Measurements from ENCODE around the gene RRP7A. TPM values are rescaled to one million over a fixed set of nuclear protein-coding genes. Genes with fewer than 3 reads are reported as not detected.
"Not testable (repeated sequence)": the region's sequence is repeated elsewhere in the genome, so short reads cannot be mapped to it uniquely, and the experiment has no call there.

RRP7A gene
- total RNA-seq, 1 experiment from 2014 or later = 24.2 TPM

DNA sequence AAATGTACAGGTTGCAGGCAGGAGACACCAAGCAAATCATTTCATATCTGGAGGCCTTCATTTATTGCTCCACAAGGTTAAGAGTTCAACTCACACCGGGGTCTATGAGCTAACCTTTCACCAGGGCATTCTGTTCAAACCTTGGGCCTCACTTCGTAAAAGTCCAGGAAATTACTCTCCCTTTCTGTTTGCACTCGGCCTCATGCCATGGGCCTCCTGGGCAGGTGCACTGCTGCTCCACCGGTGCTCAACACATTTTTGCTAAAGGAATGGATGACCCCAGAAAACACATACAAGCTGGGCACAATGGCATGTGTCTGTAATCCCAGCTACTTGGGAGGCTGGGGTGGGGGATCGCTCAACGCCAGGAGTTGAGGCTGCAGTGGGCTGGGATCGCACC lies 16.6 kb upstream of the RRP7A start:
- DNase-seq (ENCODE audit: low read depth) = no peak

DNA sequence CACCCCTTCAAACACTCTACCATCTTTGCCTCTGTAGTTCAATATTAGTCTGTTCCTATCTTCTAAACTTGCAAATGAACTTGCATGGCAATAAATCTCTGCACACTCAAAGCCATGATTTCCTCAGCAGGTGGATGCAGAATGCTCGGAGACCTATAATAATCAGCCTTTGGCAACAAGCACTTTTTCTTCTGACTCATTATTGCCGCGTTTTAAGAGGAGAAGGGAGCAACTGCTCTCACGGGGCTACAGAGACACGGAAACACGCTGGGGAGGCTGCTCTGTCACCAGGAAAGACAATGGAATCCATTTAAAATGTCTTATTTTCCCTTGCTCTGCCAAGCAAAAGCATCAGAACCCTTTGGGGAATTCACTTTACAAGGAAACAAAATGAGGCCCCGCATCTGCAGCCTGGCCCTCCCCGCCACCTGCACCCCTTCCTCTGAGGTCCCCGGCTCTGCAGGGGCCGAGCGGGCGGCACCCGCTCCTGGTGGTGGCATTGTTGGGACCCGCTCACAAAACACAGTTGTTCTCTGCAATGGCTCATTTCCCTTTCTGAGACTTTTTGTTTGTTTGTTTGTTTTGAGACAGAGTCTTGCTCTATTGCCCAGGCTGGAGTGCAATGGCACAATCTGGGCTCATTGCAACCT lies 15.6 kb upstream of the RRP7A start:
- not testable (repeated sequence) for DNase-seq (ENCODE audit: low read depth)

DNA sequence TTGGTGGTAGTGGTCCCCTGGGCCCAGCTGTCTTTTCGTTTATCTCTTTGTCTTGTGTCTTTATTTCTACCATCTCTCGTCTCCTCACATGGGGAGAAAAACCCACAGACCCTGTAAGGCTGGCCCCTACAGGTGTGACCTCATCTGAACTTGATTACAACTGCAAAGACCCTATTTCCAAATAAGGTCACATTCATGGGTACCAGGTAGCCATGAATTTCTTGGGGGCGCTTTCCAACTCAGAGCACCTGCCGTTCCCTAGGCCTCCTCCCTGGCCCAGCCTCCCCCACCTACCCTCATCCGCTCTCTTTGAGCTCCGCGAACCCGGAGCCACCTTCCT lies 14.0 kb upstream of the RRP7A start:
- no peak for DNase-seq (ENCODE audit: low read depth)

DNA sequence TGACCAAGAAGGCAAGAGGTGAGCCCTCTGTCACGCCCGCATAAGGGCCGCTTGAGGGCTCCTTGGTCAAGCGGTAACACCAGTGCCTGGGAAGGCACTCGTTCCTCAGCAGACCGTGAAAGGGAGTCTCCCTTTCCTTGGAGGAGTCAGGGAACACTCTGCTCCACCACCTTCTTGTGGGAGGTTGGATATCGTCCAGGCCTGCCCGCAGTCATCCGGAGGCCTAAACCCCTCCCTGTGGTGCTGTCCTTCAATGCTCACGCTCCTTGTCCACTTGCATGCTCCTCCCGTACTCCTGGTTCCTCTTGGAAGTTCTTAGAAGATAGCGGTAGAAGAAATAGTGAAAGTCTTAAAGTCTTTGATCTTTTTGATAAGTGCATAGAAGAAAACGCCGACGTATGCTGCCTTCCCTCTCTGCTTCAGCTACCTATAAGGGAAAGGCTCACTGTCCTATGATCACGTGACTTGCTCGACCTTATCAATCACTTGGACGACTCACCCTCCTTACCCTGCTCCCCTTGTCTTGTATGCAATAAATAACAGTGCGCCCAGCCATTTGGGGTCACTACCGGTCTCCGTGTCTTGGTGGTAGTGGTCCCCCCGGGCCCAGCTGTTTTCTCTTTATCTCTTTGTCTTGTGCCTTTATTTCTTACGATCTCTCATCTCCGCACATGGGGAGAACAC lies 11.9 kb upstream of the RRP7A start:
- DNase-seq (ENCODE audit: low read depth) = not testable (repeated sequence)

DNA sequence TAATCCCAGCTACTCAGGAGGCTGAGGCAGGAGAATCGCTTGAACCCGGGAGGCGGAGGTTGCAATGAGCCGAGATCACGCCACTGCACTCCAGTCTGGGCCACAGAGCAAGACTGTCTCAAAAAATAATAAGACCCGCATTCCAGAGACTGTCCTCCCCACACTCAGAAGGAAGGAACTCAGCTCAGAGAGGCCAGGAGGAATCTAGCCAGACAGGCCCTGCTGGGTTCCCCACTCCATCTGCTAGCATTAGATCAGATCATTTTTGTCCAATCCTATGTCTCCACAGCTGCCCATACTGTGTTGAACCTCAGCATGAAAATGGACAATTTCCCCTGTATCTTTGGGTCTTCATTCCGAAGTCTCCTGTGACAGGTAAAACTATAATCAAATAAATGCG lies 9.8 kb upstream of the RRP7A start:
- DNase-seq (ENCODE audit: low read depth) = not testable (repeated sequence)

DNA sequence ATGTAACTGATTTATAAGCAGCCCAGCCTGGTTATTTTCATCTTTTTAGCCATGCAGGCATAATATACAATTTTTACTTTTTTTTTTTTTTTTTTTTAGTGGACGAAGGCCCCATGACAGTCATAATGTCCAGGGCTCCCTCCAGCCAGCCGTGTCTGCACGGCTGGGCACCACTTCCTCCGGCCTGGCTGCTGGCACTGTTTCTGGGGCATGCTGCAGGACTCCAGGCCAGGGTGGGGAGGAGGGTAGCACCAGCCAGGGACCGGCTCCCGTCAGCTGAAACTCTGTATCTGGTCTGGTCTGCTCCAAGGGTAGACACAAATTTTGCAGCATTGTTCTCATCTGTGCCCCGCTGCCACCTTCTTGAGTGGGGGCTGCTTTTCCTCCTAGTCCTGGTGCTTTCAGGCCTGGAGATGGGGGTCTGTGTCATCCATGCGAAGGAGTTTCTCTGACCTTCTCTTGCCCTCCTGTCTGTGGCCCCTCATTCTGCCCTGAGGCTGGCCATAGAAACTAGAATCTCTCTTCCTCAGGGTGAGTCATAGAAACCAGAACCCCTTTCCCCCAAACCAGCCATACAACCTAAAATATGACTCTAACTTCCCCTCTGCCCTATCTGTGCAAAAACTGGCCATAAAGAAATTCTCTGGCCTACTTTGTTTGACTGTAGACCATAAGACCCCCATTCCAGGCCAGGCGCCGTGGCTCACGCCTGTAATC lies 9.2 kb upstream of the RRP7A start:
- no peak for DNase-seq (ENCODE audit: low read depth)

DNA sequence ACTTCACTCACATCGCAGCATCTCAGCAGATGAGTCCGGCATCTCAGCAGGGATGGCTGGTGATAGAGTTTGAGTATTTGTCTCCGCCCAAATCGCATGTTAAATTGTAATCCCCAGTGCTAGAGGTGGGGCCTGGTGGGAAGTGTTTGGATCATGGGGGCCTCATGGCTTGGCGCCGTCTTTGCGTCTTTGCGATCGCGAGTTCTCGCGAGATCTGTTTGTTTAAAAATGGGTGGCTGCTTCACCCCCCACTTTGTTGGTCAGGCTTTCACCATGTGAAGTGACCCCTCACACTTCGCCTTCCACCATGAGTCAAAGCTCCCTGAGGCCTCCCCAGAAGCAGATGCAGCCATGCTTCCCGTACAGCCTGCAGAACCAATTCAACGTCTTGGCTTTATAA lies 3.0 kb upstream of the RRP7A start:
- no peak for DNase-seq (ENCODE audit: low read depth)

DNA sequence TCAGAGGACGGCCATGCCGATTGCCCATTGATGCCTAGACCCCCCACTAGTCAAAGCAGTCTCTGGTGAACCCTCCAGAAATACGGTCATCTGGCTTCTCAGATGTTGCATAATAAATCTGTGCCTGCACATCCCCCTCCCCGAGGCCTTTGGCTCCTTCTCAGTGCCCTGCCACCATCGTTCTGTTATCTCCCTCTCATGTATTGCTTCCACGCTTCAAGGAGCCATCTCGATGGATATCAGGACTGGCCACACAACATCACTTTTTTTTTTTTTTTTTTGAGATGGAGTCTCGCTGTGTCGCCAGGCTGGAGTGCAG lies 1.6 kb upstream of the RRP7A start:
- DNase-seq (ENCODE audit: low read depth) = no peak

DNA sequence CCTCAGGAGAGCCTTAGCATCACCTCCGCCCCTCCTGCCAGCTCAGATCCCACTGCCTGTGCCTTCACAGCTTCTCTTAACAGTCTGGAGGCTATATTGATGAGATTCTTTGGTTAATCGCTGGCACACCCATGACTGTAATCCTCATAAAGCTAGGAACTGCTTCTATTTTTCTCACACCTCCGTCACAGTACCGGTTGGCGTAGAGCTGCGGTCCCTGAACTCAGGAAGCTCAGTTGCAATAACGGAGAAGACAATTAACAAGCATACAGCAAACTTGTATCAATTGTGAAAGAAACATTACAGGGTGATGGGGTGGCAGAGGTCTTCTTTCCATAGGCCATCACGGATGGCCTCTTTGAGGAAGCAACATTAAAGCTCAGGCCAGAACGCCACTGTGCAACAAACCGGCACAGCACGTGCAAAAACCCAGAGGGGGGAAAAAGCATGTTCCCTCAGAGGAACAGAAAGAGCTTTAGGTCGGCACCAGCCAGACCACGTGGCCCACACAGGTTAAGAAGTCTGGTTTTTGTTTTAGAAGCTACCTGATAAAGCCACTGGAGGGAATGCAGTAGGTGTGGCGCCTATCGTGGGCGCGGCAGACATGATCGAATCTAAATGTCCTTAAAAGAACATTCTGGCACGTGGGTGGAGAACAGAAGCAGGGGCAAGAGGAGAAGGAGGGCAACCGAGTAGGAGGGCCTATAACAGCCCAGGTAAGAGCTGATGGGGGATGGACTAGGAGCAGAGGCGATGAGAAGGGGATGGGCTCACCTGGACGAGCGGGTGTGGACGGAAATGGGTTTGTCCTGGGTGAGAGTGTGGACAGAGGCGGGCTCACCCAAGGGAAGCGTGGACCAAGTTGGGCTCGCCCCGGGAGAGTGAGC lies 715 bp downstream of the RRP7A start:
- not testable (repeated sequence) for DNase-seq (ENCODE audit: low read depth)

DNA sequence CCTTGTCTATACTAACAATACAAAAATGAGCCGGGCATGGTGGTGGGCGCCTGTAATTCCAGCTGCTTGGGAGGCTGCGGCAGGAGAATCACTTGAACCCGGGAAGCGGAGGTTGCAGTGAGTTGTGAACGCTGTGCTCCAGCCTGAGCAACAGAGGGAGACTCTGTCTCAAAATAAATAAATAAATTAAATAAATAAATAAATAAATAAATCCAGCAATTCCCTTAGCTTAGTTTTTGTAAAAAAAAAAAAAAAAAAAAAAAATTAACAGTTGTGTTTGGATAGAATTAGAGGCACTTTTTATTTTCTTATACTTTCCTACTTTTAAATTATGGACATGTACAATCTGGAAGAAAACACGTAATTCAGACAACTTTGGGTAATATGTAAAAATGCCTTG lies 2.5 kb downstream of the RRP7A start:
- not testable (repeated sequence) for DNase-seq (ENCODE audit: low read depth)

DNA sequence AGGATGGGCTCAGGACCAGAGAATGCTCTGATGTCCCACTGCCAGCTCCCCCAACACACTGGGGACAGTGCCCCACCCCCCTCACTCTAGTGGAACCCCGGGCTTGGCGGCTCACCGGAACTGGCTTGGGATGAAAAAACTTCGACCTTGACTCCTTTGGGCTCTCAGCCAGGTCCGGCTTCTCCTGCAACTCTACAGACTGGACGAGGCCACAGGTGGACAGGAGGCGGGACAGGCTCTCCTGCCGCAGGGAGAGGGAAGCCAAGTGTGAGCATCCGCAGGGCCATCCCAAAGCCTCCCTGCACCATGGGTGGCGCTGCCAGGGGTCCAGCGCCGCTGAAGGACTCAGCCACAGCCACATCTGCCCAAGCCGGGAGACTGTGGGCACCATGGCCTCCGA lies 3.7 kb downstream of the RRP7A start:
- DNase-seq (ENCODE audit: low read depth) = no peak

DNA sequence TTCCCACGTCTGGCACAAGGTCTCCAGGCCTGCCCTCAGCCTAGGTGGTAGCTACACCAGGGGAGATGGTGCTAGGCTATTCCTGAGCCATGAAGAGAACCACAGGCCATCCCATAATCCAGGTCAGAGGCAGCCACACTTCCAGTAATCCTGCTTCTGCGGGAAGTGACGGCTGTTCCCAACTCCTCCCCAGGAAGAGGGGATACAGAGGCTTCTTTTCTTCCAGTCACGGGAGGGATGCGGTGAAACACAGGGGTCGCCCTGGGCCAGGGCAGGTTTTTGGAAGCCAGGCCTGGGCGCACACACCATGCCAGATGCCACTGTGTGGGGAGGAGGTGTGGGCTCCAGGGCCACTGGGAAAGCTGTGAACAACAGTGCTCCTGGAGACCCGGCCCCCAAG lies 4.3 kb downstream of the RRP7A start:
- not testable (repeated sequence) for DNase-seq (ENCODE audit: low read depth)

DNA sequence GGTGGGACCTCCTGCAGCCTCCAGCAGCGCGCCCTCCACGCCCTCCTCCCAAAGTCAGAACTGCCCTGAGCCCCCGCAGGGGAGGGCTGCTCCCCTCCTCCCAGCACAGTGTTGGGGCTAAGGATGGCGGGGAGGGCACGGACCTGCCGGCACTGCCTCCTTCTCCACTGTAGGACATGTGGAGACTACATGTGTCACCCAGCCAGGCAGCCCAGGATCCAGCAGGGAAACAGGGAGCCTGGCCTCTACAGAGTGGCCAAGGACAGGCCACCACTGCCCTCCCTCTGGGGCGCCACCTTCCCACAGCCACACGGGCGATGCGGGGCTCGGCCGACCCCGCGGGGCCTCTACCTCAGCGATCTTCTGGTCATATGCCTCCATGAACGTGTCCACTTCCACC lies 5.3 kb downstream of the RRP7A start:
- DNase-seq (ENCODE audit: low read depth) = not testable (repeated sequence)

DNA sequence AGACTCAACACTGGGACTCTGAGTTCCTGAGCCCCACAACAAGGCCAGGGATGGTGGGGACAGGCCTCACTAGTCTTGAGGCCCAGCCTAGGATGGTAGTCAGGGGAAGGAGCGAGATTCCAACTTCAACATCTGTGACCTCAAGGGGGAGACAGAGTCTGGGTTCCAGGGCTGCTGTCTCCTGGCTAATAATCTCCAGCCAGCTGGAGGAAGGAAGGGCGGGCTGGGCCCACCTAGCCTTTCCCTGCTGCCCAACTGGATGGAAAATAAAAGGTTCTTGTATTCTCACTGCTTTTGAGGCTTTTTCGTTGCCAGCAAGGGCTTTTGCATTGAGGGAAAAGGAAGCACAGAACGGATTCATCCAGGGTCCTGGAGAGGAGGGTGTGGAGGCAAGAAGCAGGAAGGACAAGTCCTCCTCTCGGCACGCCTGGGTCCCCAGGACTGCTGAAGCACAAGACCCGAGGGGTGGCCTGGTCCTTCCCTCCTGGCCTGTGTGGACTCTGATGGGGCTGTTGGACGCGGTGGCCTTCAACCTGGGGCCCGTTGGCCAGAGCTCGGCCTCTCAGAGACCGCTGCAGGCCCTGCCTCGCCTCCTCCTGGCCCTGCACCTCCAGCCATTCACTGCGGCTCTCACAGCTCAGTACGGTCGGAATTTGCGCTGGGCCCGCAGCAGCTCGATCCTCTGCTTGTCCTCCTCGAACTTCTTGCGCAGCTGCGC lies 7.2 kb downstream of the RRP7A start:
- peak; percentile 13 for DNase-seq (ENCODE audit: low read depth)

DNA sequence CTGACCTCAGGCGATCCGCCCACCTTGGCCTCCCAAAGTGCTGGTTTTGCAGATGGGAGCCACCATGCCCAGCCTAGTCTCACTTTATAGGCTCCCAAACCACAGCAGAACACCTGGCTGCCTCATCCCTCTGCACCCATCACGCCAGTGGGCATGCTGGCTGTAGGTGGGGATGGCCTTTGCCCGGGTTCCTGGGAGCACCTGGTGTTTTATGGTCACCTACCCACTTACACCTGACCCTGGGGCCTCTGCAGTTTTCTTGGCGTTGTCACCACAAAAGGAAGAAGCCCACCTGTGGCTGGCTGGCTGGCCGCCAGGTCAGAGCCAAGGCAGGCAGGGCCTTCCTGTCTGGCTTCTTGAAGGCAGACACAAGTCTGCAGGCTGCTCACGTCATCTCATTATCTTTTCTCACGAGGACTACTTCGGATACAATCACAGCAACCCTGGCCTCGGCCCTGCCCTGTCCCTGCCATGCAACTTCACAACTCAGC lies 8.2 kb downstream of the RRP7A start:
- no peak for DNase-seq (ENCODE audit: low read depth)

DNA sequence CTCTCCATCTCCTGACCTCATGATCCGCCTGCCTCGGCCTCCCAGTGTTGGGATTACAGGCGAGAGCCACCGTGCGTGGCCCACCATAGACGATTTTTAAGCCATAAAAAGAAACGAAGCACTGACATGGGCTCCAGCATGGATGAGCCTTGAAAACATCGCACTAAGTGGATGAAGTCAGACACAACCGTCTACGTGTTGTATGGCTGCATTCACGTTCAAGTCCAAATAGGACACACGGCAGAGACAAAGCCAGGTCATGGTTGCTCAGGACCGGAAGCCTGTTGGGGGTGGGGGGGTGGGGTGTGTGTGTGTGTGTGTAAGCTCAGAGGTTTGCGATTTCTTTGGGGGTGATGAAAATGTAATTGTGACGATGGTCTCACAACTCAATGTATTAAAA lies 10.0 kb downstream of the RRP7A start:
- DNase-seq (ENCODE audit: low read depth) = no peak

DNA sequence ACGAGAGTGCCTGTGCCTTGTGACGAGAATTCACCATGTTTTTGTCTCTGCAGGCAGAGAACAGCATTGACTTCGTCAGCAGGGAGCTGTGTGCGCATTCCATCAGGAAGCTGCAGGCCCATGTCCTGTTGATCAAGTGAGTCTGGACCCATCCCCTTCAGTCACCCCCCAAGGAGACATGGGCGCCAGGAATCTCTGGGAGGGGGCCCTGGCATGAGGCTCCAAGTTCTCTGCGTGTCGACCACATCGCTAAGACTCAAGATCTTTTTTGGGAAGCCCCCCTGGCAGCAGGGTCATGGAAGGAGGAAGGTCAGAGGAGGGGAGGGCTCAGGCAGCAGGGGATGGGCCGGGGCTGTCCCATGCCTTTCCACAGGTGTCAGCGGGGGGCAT lies 10.6 kb downstream of the RRP7A start:
- DNase-seq (ENCODE audit: low read depth) = not testable (repeated sequence)

DNA sequence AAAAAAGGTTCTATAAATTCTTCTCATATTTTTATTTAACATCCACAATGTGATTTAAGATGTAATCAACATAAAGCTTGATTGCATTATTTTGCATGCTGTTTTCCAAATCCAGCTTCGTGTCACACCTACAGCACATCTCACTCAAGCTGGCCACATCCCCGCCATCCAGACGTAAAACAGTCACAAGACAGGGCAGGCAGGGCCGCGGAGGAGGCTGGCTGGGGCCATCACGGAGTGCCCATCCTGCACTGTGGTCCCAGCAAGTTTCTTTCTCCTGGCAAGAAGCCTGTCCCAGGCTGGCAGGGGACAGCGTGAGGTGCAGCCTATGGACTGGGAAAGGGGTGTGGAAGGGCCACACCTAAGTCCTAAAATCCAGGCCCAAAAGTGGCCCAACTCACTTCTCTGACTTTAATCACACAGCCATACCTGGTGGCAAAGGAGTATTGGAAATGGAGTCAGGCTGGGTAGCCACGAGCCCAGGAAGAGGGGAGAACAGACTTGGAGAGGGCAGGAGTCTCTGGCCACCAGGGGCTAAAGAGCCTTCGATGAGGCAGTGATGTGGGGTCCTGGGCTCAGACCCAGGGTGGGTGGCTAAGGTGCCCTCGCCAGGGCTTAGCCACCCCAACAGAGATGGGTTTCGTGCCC lies 11.1 kb downstream of the RRP7A start:
- not testable (repeated sequence) for DNase-seq (ENCODE audit: low read depth)

DNA sequence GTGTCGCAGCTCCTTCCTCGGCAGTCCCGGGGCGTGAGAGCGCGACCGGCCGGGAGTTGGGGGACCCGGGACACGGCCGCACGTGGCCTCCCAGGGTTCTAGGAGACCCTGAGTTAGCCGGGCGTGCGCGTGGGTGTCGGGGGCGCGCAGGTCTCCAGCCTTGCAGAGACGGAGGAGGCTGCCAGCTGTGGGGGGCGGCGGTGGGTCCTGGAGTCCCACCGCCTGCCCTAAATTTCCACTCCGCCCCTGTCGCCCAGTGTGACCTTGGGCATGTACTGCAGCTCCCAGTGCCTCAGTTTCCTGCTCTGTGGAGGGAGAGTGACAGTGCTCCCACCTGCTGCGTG lies 18.8 kb downstream of the RRP7A start:
- DNase-seq (ENCODE audit: low read depth) = no peak

DNA sequence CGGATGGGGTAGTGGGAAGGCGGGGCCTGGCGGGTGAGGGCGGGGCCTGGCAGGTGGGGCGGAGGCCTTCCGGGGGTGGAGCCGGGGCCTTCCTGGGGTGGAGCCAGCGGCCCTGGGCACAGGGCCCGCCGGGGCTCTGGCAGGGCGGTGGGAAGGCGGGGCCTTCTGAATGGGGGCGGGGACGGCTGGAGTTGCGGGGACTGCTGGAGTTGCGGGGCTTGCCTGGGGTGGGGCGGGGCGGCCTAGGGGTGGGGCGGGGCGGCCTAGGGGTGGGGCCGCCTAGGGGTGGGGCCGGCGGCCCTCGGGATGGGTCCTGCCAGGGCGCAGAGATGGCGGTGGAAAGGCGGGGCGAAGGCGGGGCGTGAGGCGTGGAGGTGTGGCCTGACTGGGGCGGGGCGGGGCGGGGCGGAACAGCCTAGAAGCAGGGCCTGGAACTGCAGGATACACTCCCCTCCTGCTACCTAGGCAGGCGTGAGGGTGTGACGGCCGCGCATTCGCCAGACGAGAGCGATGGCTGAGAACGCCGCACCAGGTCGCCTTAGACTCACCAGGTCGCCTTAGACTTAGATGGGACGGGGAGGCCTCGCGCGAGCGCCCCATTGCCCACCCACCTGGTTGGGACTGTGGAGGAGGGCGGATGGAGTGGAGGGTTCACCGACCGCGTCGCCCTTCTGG lies 19.3 kb downstream of the RRP7A start:
- peak; percentile 9 for DNase-seq (ENCODE audit: low read depth)

DNA sequence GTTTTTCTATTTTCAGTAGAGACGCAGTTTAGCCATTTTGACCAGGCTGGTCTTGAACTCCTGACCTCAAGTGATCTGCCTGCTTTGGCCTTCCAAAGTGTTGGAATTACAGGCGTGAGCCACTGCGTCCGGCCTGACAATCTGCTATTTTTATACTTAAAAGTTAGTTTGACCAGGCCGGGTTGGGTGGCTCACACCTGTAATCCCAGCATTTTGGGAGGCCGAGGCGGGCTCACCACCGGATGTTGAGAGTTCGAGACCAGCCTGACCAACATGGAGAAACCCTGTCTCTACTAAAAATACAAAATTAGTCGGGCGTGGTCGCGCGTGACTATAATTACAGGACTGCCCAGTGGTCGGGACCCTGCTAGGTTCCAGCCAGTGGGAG lies 19.8 kb downstream of the RRP7A start:
- not testable (repeated sequence) for DNase-seq (ENCODE audit: low read depth)

Measured in M059J (cell line).